Skeletal muscle tissue (tissue), 4 donors: ENCODE data around the gene FAM177B. TPM values are rescaled to one million over a fixed set of nuclear protein-coding genes. Genes with fewer than 3 reads are reported as not detected.
"Not testable (repeated sequence)": the region's sequence is repeated elsewhere in the genome, so short reads cannot be mapped to it uniquely, and the experiment has no call there.

ENCODE experiments used
- H3K27ac ChIP-seq: one replicate; pipeline ENCODE4 v1.7.0; 2013; ENCODE audit warnings: mild to moderate bottlenecking, low read depth, low read length, inconsistent platforms
- H3K27me3 ChIP-seq, 3 donors: one replicate each; pipeline ENCODE4 v1.7.0; 2013; ENCODE audit warnings: low read length in 3 of 3; ENCODE audit not compliant: control insufficient read depth in 3 of 3, insufficient read depth in 3 of 3
- H3K36me3 ChIP-seq, 3 donors: one replicate each; pipeline ENCODE4 v1.7.0; 2013; ENCODE audit warnings: low read length in 3 of 3; ENCODE audit not compliant: control insufficient read depth in 3 of 3, insufficient read depth in 3 of 3
- H3K4me1 ChIP-seq, 3 donors: one replicate each; pipeline ENCODE4 v1.7.0; 2013; ENCODE audit warnings: low read length in 3 of 3, mild to moderate bottlenecking in 3 of 3; ENCODE audit not compliant: control insufficient read depth in 3 of 3, insufficient read depth in 3 of 3
- H3K4me3 ChIP-seq, 3 donors: one replicate each; pipeline ENCODE4 v1.7.0; 2013; ENCODE audit warnings: low read length in 3 of 3
- H3K9ac ChIP-seq, 3 donors: one replicate each; pipeline ENCODE4 v1.7.0; 2013; ENCODE audit warnings: low read length in 3 of 3, mild to moderate bottlenecking in 3 of 3, moderate library complexity in 2 of 3, low read depth in 1 of 3
- H3K9me3 ChIP-seq, 3 donors: one replicate each; pipeline ENCODE4 v1.7.0; 2013; ENCODE audit warnings: low read length in 3 of 3; ENCODE audit not compliant: control insufficient read depth in 3 of 3
- total RNA-seq: library from RNA; depleted of rRNA; stranded (reverse); fragments of >200 nt; gene quantifications from one replicate; pipeline ENCODE4 v1.2.3, GENCODE V29; 2014
- donor health status: Osteomylitis.

FAM177B gene
- total RNA-seq, 1 donor from 2014 or later, result not detected

- Histone ChIP-seq H3K27me3 (no peaks in the 10 kb centered on the region), H3K9ac (no peak overlapping the region), H3K36me3 (peaks cover 5 to 34% (median 28%) of the 10 kb centered on the region in 3 donors), H3K4me1 (no peaks in the 10 kb centered on the region), H3K27ac (no peak overlapping the region), H3K9me3 (no peaks in the 10 kb centered on the region), H3K4me3 (no peak overlapping the region)
These were observed 532 bp upstream of the FAM177B start for GRCh38 chr1:222736470-222736869.

GRCh38 chr1:222739465-222739864 lies 2.5 kb downstream of the FAM177B start:
- no peaks in the 10 kb centered on the region for H3K9me3 ChIP-seq
- peaks cover 0 to 11% (median 11%) of the 10 kb centered on the region in 3 donors for H3K36me3 ChIP-seq
- H3K27ac ChIP-seq, result no peak overlapping the region
- H3K4me1 ChIP-seq, result no peaks in the 10 kb centered on the region
- H3K9ac ChIP-seq, result no peak overlapping the region
- no peak overlapping the region for H3K4me3 ChIP-seq
- no peaks in the 10 kb centered on the region for H3K27me3 ChIP-seq

GRCh38 chr1:222739929-222740328 lies 2.9 kb downstream of the FAM177B start:
- no peak overlapping the region for H3K4me3 ChIP-seq
- no peak overlapping the region for H3K27ac ChIP-seq
- H3K36me3 ChIP-seq, result peaks cover 0 to 11% (median 7%) of the 10 kb centered on the region in 3 donors
- H3K27me3 ChIP-seq, result no peaks in the 10 kb centered on the region
- H3K9ac ChIP-seq, result no peak overlapping the region
- no peaks in the 10 kb centered on the region for H3K9me3 ChIP-seq
- no peaks in the 10 kb centered on the region for H3K4me1 ChIP-seq

- H3K9ac ChIP-seq, H3K27me3 ChIP-seq: not testable (repeated sequence)
These were observed 4.8 kb downstream of the FAM177B start for GRCh38 chr1:222741630-222742457.

GRCh38 chr1:222749927-222750326 lies 12.9 kb downstream of the FAM177B start:
- no peaks in the 10 kb centered on the region for H3K27me3 ChIP-seq
- no peak overlapping the region for H3K27ac ChIP-seq
- no peak overlapping the region for H3K9ac ChIP-seq
- H3K36me3 ChIP-seq, result no peaks in the 10 kb centered on the region
- no peak overlapping the region for H3K4me3 ChIP-seq
- no peaks in the 10 kb centered on the region for H3K9me3 ChIP-seq
- H3K4me1 ChIP-seq, result no peaks in the 10 kb centered on the region

More at GRCh38 chr1:222741630-222742457, 4.8 kb downstream of the FAM177B start:
- not testable (repeated sequence) for H3K36me3 ChIP-seq, H3K9me3 ChIP-seq, H3K4me3 ChIP-seq, H3K27ac ChIP-seq, H3K4me1 ChIP-seq

- Histone ChIP-seq H3K27me3 (no peaks in the 10 kb centered on the region), H3K36me3 (no peaks in the 10 kb centered on the region), H3K9me3 (no peaks in the 10 kb centered on the region), H3K27ac (no peak overlapping the region), H3K4me1 (no peaks in the 10 kb centered on the region), H3K9ac (no peak overlapping the region), H3K4me3 (no peak overlapping the region)
These were observed 13.6 kb downstream of the FAM177B start for GRCh38 chr1:222750651-222751050.

GRCh38 chr1:222751255-222751654 lies 14.3 kb downstream of the FAM177B start:
- H3K9me3 ChIP-seq, result no peaks in the 10 kb centered on the region
- no peaks in the 10 kb centered on the region for H3K27me3 ChIP-seq
- H3K36me3 ChIP-seq, result no peaks in the 10 kb centered on the region
- H3K4me1 ChIP-seq, result no peaks in the 10 kb centered on the region
- H3K9ac ChIP-seq, result no peak overlapping the region
- H3K4me3 ChIP-seq, result no peak overlapping the region
- H3K27ac ChIP-seq, result no peak overlapping the region

GRCh38 chr1:222754366-222755139 lies 17.6 kb downstream of the FAM177B start:
- Histone ChIP-seq H3K4me1 (peaks cover 0 to 4% (median 0%) of the 10 kb centered on the region in 3 donors), H3K36me3 (no peaks in the 10 kb centered on the region), H3K9me3 (no peaks in the 10 kb centered on the region), H3K9ac (no peak overlapping the region), H3K27me3 (no peaks in the 10 kb centered on the region), H3K4me3 (no peak overlapping the region), H3K27ac (no peak overlapping the region)

- Histone ChIP-seq H3K36me3 (no peaks in the 10 kb centered on the region), H3K4me3 (no peak overlapping the region), H3K27me3 (no peaks in the 10 kb centered on the region), H3K4me1 (peaks cover 0 to 4% (median 0%) of the 10 kb centered on the region in 3 donors), H3K9me3 (no peaks in the 10 kb centered on the region), H3K9ac (no peak overlapping the region), H3K27ac (no peak overlapping the region)
These were observed 20.8 kb downstream of the FAM177B start for GRCh38 chr1:222757646-222758268.
